Left forelimb (tissue), 1 donor: Measurements from ENCODE around the gene SLC25A1.
"Not testable (repeated sequence)": the region's sequence is repeated elsewhere in the genome, so short reads cannot be mapped to it uniquely, and the experiment has no call there.

Source experiments
- DNase-seq: peaks from one replicate; pipeline ENCODE4 v3.0.0-alpha.2; 2018; ENCODE audit warnings: low spot score

The SLC25A1 gene

DNA sequence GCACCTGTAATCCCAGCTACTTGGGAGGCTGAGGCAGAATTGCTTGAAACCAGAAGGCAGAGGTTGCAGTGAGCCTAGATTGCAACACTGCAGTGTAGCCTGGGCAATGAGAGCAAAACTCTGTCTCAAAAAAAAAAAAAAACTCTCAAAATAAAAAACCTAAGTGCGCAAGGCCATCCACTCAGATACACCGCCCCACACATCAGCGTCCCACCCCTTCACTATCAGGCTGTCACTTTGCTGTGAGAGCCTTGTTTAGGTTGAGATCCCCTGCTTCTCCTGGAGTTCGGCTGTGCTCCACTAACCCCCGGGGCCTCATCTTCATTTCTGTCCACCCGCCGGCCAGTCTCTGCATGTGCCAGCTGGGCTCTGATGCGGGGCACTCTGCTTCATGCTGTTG, 12.1 kb downstream of the SLC25A1 start:
- DNase-seq, result no peak

- no peak for DNase-seq
Measured at GRCh38 chr22:19164425-19164824, 14.1 kb downstream of the SLC25A1 start.

DNA sequence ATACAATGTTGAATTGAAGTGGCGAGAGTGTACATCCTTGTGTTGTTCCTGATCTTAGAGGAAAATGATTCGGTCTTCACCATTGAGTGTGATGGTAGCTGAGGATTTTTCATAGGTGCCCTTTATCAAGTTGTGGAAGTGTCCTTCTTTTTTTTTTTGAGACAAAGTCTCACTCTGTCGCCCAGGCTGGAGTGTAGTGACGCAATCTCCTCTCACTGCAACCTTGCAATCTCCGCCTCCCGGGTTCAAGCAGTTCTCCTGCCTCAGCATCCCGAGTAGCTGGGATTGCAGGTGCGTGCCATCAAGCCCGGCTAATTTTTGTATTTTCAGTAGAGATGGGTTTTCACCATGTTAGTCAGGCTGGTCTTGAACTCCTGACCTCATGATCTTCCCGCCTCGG, 19.9 kb downstream of the SLC25A1 start:
- DNase-seq, result not testable (repeated sequence)

DNA sequence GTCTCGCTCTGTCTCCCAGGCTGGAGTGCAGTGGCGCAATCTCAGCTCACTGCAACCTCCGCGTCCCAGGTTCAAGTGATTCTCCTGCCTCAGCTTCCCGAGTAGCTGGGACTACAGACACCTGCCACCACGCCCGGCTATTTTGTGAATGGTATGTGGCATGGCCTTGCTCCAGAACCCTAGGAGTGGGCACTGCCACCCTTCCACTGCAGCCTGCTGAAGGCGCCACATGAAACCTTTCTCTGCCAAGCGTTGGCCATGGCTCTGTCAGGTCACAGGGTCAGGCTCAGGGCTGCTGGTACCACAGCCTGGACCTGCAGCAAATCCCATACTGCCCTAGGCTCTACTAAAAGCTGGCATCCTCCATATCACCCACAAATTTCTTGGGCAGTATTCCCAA, 22.4 kb downstream of the SLC25A1 start:
- DNase-seq, result not testable (repeated sequence)

DNA sequence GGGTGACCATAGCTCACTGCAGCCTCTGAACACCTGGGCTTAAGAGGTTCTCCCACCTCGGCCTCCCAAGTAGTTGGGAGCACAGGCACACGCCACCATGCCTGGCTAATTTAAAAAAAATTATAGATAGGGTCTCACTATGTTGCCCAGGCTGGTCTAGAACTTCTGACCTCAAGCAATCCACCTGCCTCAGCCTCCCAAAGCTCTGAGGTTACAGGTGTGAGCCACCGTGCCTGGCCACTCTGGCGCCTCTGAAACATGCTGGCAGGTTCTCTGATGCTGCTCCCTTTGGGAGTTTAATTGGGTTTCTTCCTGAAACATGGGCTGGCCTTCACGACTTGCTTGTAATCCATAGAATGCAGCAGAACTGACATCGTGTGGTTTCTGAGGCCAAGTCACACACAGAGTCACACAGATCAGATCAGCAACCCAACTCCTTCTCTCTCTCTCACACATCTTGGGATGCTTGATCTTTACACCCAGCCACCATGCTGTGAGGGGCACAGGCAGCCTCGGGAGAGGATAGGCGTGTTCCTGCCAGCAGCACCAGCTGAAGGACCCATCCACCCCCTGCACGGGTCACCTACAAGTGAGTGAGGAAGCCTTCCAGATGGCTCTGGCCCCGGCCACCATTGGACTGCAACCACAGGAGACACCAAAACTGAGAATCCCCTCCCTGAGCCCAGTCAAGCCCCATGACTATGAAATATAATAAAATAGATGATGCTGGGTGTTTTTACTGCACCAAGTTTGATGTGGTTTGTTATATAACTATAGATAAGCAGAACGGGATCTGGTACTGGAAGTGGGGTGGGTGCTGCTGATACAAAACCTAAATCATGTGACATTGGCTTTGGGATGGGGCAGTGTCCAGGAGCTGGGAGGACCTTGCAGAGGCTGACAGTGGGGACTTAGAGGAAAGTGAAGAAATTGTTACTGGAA, 25.3 kb downstream of the SLC25A1 start:
- no peak for DNase-seq

DNA sequence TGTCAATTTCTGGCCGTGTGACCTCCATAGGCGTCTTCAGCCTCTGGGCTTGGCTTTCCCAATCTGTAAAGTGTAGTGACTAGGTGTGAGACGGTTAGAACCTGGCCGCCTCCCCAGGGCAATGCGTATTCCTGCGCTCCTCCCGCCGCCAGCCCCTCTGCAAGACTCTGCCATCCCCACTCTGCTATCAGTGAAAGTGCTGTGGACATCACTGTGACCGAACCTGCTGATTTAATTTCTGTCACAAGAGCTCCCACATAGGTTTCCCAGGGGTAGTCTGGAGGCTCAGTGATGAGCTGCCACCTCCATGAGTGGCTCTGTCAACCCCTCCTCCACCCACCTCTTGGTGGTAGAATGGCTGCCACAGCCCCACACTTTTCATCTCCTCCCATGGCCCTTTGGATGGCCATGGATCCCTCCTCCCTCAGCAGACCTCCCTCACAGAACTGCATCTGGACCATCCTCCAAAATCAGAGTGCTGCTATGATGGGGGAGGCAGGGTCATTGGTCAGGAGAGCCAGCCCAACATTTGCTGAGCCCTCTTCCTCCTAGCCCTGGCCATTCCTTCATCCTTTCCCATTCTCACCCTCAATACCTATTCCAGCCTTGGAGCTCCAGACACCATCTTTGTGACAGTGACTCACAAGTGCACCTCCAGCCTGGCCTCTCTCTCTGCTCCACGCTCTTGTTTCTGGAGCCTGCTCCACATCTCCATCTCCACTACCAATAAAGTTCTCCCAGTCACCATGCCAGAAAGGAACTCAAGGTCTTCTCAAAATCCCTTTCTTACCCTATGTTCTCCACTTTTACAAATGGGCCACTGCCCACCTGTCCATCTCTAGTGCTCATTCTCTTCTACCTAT, 27.0 kb downstream of the SLC25A1 start:
- DNase-seq, result no peak

GRCh38 chr22:19150482-19151328, 27.8 kb downstream of the SLC25A1 start:
- no peak for DNase-seq

DNA sequence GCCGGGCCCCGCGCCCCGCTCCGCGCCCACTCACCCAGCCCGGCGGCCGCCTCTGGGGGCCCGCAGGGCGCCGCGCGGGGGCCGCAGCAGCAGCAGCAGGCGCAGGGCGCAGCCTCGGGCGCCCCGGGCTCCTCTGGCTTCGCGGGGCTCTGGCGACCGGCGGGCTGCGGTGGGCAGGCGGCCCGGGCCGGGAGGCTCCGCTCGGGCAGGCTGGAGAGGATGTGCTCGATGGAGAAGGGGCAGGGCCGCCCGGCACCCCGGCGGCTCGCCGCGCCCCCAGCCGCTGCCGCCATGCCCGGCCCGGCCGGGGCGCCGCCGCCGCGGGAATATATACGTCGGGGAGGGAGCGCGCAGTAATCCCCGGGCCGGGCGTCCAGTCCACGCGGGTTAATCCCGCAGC, 28.5 kb downstream of the SLC25A1 start, which contains the start of gene GSC2:
Gene GSC2 (minus strand): TSS at position 302 of the 400 bp plus-strand sequence. CDS start 9 bp downstream, at position 293.
- DNase-seq, result no peak

GRCh38 chr22:19149047-19149883, 29.3 kb downstream of the SLC25A1 start:
- DNase-seq, result no peak

DNA sequence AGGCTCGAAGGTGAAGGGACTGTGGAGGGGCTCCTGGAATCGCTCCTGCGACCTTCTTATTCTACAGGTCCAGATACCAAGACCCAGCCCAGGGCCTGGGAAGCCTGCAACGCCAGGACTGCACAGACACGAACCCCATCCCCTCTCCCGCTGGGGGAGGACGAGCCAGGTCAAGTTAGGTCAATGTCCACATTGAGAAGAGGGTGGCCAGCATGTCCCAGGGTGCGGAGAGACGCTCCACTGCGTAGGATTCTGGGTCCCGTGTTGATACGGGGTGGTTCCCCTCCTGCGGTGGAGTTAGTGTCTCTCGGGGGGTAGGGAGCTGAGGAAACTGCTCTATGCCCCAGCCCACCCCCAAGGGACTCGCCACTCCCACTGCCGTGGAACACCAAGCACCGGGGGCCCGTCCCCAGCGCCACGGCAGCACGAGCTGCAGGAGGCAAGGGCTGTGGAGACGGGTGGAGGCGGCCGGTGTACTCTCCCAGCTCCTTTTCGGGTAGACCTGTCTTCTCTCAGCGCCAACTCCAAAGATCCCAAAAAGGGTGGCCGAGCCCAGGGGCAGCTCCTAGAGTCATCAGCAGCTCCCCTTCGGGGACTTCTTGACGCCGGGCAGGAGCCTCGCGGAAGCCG, 30.0 kb downstream of the SLC25A1 start:
- no peak for DNase-seq

- DNase-seq, result no peak
Measured at GRCh38 chr22:19147195-19147780, 31.2 kb downstream of the SLC25A1 start.

DNA sequence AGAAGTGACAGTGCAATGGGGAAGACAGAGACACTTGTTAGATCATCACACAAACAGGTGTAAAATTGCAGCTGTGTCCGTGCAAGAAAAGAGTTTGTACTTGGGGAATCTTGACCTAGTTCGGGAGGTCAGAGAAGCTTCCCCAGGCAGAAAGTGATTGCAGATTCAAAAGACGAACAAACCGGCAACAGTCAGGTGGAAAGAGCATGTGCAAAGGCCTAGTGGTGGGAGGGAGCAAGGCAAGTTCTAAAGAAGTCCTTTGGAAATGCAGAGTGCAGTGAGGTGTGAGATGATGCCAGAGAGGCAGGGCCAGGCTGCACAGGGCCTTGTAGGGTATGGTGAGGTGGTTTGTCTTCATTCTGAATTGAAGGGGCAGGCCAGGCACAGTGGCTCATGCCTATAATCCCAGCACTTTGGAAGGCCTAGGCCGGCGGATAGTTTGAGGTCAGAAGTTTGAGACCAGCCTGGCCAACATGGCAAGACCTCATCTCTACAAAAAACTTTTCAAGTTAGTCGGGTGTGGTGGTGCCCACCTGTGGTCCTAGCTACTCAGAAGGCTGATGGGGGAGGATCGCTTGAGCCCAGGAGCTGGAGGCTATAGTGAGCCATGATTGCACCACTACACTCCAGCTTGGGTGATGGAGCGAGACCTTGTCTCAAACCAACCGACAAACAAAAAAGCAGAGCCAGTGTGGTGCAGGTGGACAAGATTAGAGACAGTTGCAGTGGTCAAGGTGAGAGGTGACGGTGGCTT, 32.1 kb downstream of the SLC25A1 start:
- DNase-seq, result no peak

DNA sequence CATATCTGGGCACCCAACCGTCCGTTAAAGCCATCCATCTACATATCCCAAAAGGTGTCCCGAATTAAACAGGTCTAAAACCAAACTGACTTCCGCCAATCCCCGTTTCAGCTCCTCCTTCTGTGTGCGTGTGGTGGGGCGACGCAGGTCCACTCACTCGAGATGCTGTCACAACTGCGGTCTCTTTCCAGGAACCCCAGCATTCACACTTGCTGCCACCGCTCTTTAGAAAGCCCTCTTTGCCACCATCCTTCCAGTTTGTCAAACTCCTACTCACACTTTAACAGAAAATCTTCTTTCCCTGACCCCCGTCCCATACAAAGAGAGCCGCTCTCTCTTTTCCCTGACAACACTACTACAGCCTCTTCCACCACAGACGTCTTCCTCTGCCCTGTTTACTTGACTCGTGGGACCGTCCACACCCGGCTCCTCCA, 34.6 kb downstream of the SLC25A1 start:
- DNase-seq, result no peak

- DNase-seq, result no peak
Measured at GRCh38 chr22:19143212-19143611, 35.3 kb downstream of the SLC25A1 start.

DNA sequence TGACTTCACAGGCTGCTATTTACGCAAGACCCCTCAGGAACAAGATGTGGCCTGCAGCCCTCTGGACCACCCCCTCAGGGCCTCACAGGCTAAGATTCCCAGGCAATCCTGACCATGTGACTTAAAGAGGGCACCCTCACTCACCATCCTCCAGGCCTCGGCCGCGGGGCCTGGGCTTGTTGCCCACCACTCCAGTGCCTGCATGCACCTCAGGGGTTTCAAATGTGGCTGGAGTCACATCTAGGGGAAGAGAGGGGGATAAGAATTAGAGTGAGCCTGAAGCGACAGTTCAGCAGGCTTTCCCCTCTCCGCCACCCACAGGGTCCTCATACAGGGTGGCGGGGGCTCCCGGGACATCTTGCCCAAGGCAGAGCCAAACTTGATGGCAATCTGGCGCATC, 36.1 kb downstream of the SLC25A1 start:
- DNase-seq, result no peak

DNA sequence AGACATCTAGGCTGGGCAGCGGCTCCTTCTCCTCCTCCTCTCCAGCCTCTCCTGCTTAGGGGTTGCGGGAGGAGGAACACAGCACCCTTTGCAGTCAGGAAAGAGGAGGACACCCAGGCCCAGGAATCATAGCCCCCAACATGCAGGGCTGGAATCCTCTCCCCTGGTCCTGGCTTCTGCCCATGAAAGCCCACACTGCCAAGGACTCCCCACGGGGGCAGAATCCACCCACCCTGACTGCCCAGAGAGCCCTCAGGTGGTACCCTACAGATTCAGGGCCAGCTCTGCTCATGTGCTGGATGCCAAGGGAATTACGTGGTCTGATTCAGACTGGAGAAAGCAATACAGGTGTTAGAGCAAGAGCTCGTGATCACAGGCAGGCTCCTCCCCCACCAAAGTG, 38.6 kb downstream of the SLC25A1 start:
- DNase-seq, result no peak

- no peak for DNase-seq
Measured at GRCh38 chr22:19139001-19139356, 39.6 kb downstream of the SLC25A1 start.

DNA sequence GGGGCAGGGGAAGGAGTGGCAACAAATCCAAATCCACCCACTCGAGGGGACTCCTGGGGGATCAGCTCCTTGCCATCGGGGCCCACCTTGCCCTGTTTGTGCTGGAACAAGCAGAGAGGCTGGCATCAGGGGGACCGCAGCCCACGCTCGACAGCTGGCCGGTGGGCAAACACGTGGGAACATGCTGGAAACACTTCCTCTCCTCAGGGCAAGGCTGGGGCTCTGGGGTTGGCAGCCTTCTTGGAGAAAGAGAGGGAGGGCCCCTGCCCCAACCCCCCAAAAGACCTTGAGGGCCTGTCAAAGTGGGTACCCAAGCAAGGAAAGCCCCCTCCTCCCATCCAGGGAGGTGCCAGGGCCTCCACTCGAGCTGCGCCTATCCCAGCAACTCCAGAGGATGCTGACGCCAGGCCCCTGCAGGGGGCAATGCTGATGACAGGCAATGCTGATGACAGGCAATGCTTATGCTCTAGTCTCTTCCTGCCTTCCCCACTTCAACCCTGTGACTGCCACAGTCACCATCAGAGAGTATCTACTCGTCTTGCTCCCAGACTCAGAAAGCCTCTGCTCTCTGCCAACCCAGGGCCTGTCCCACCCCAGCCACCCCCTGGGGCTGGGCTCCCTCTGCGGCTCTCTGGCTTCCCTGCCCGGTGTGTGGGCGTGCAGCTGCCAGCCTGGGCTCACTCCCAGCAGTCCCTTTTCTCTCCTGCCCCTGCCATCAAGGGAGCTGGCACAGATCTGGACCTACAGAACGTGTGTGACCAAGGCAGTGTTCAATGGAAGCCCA, 40.1 kb downstream of the SLC25A1 start:
- no peak for DNase-seq
